K562 (cell line): ENCODE data around the gene PON3. TPM values are rescaled to one million over a fixed set of nuclear protein-coding genes. Genes with fewer than 3 reads are reported as not detected.
A peak's percentile ranks its signal among the peaks of the same experiment; 100 is the strongest.

ENCODE experiments used
- ARHGAP35 ChIP-seq: fragments of 450-650 bp; IDR thresholded peaks from 2 replicates; pipeline ENCODE4 v1.6.1; 2018; ENCODE audit not compliant: partially characterized antibody
- ARID1B ChIP-seq: fragments of 450-650 bp; IDR thresholded peaks from 2 replicates; pipeline ENCODE4 v1.6.1; 2016; ENCODE audit warnings: antibody characterized with exemption, mild to moderate bottlenecking, inconsistent platforms
- ATF7 ChIP-seq: fragments of 450-650 bp; IDR thresholded peaks from 2 replicates; pipeline ENCODE4 v1.7.1; 2014; ENCODE audit warnings: mild to moderate bottlenecking, moderate library complexity
- CTCFL ChIP-seq: IDR thresholded peaks from 2 replicates; pipeline ENCODE4 v1.6.1; 2011; ENCODE audit warnings: borderline replicate concordance, low read depth, mild to moderate bottlenecking, moderate library complexity, low read length; ENCODE audit not compliant: insufficient read depth, poor library complexity, severe bottlenecking
- E2F6 ChIP-seq, 2 experiments: IDR thresholded peaks; 2 replicates each; pipeline ENCODE4 v1.6.1; 2011; ENCODE audit warnings: borderline replicate concordance in 1 of 2, control low read depth in 1 of 2, low read depth in 1 of 2, low read length in 1 of 2, mild to moderate bottlenecking in 1 of 2, mixed read lengths in 1 of 2, moderate library complexity in 1 of 2; ENCODE audit not compliant: insufficient read depth in 1 of 2, insufficient read length in 1 of 2, poor library complexity in 1 of 2, severe bottlenecking in 1 of 2; ENCODE audit errors: extremely low read depth in 1 of 2
- EP400 ChIP-seq: fragments of 450-650 bp; IDR thresholded peaks from 2 replicates; pipeline ENCODE4 v1.6.1; 2017; ENCODE audit warnings: antibody characterized with exemption, mild to moderate bottlenecking, moderate library complexity
- FOXJ2 ChIP-seq: fragments of 200-800 bp; sonication (Bioruptor generic); IDR thresholded peaks from 2 replicates; pipeline ENCODE4 v1.6.1; 2016; ENCODE audit warnings: missing genetic modification characterization, missing compliant biosample characterization
- HDAC1 ChIP-seq, 2 experiments: fragments of 450-650 bp; IDR thresholded peaks; 2 replicates each; pipeline ENCODE4 v1.6.1; 2016 to 2017; ENCODE audit warnings: inconsistent platforms in 1 of 2, mild to moderate bottlenecking in 1 of 2, moderate library complexity in 1 of 2
- HMG20A ChIP-seq: fragments of 450-650 bp; formaldehyde crosslinking; conservative IDR thresholded peaks from 2 replicates; pipeline ENCODE4 v1.4.0; 2020; ENCODE audit warnings: mild to moderate bottlenecking, mixed read lengths
- IRF9 ChIP-seq: fragments of 450-650 bp; IDR thresholded peaks from 2 replicates; pipeline ENCODE4 v1.6.1; 2016; ENCODE audit warnings: missing biosample characterization, missing genetic modification characterization
- KDM5B ChIP-seq: fragments of 200-600 bp; sonication (generic); IDR thresholded peaks from 2 replicates; pipeline ENCODE4 v1.6.1; 2012; ENCODE audit warnings: low read depth, mild to moderate bottlenecking, moderate library complexity, low read length, control low read depth, inconsistent platforms; ENCODE audit not compliant: insufficient replicate concordance
- PKNOX1 ChIP-seq: fragments of 450-650 bp; IDR thresholded peaks from 2 replicates; pipeline ENCODE4 v1.6.1; 2016
- RBBP5 ChIP-seq: fragments of 200-600 bp; sonication (generic); IDR thresholded peaks from 2 replicates; pipeline ENCODE4 v1.6.1; 2012; ENCODE audit warnings: borderline replicate concordance, mild to moderate bottlenecking, low read length, control low read depth, inconsistent platforms; ENCODE audit not compliant: insufficient read depth, poor library complexity, severe bottlenecking
- RHOXF2B ChIP-seq: fragments of 250-450 bp; sonication (Bioruptor Pico); conservative IDR thresholded peaks from 2 replicates; pipeline ENCODE4 v1.5.1; 2021
- SMAD3 ChIP-seq: fragments of 450-650 bp; formaldehyde crosslinking; conservative IDR thresholded peaks from 2 replicates; pipeline ENCODE4 v1.4.0; 2020; ENCODE audit warnings: mild to moderate bottlenecking
- SP1 ChIP-seq: sonication (generic); formaldehyde crosslinking; IDR thresholded peaks from 2 replicates; pipeline ENCODE4 v1.8.1; 2022; ENCODE audit warnings: mild to moderate bottlenecking, missing genetic modification reagents
- TAL1 ChIP-seq: fragments of 450-650 bp; IDR thresholded peaks from 2 replicates; pipeline ENCODE4 v1.6.1; 2016; ENCODE audit warnings: mild to moderate bottlenecking
- TBP ChIP-seq: optimal IDR thresholded peaks from 2 replicates; pipeline ENCODE3; 2011; ENCODE audit warnings: low read depth, low read length, improper control_type of control experiment
- TCF3 ChIP-seq: sonication (generic); formaldehyde crosslinking; IDR thresholded peaks from 2 replicates; pipeline ENCODE4 v1.4.0; 2020; ENCODE audit warnings: mild to moderate bottlenecking, missing genetic modification reagents
- ZC3H4 ChIP-seq: sonication (generic); formaldehyde crosslinking; IDR thresholded peaks from 2 replicates; pipeline ENCODE4 v1.9.0; 2021; ENCODE audit warnings: missing genetic modification reagents, borderline replicate concordance
- ZNF561 ChIP-seq: fragments of 450-650 bp; formaldehyde crosslinking; conservative IDR thresholded peaks from 2 replicates; pipeline ENCODE4 v1.4.0; 2020; ENCODE audit warnings: mild to moderate bottlenecking, moderate library complexity
- polyA plus RNA-seq, 8 experiments: library from polyadenylated mRNA; depleted of rRNA in 4 of 8; stranded (reverse) in 5 of 8; unstranded in 3 of 8; fragments of >200 nt; fragmentation: Nextera tagmentation in 2 of 8; fragmentation: Illumina TruSeq in 1 of 8; extraction: Ambion mirVana in 2 of 8; extraction: Trizol in 1 of 8; gene quantifications; 2 replicates each; pipeline versions ENCODE4 v1.2.1 to v1.2.3, GENCODE V29; 2011 to 2014; ENCODE audit warnings: inconsistent platforms in 1 of 8, missing spikeins in 1 of 8
- total RNA-seq, 7 experiments: library from RNA; depleted of rRNA in 6 of 7; stranded (reverse); fragments of >200 nt in 6 of 7; fragmentation: Illumina TruSeq in 2 of 7; extraction: Trizol in 2 of 7; gene quantifications; 2 replicates each; pipeline versions ENCODE4 v1.2.1 to v1.2.3, GENCODE V29; 2011 to 2021; ENCODE audit warnings: low replicate concordance in 1 of 7

The PON3 gene
- total and polyA plus RNA-seq, 9 of the 15 experiments (the other 6 are each of a cell fraction or from before 2014, with no cell fraction given), result 0.15 to 0.38 (median 0.18) TPM; not detected in 6

DNA sequence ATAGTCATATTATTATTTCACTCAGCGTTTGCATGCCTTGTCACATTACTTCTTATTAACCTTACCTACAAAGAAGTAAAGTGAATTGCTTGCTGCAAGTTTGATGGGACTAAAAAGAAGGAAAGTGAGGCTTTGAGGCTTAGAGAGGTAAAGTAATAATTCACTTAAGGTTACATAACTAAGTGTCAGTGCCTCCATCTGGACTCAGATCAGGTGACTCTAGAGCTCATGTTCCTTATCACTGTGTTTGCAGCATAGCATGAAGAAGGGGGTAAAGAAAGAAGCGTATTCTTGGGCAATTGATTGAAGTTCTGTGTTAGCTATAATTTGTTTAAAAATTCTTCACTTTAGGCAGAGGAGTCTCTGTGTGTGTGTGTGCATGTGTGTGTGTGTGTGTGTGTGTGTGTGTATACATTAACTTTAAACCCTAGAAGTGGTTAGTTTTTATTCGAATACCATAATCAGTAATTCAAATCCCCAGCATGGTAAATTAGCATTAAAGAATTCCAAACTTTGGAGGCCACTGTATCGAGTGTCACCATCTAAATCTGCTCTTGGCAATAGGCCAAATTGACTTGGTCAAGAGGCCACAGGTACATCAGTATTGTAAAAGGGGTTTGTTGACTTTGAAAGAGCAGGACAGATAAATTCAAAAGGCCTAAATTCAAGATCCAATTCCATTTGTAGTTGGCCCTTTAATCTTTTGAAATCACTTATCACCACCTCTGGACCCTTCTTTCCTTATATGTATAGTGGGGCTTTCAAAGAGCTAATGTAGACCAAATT lies 2.2 kb upstream of the PON3 start (continued):
- no peak for TF ChIP-seq TBP
- TF ChIP-seq HMG20A (CRISPR knock-in tag), result no peak
- no peak for TF ChIP-seq RHOXF2B
- no peak for TF ChIP-seq ARHGAP35
- TF ChIP-seq HDAC1 (IDR thresholded peaks at IDR 0.05), result no peak
- no peak for TF ChIP-seq ATF7
- TF ChIP-seq ZC3H4 (CRISPR knock-in tag), result no peak
- 0 out of 2 replicates have a peak, but pooled peaks have one; percentile 16 for TF ChIP-seq TCF3
- no peak for TF ChIP-seq SMAD3 (CRISPR knock-in tag)
- TF ChIP-seq RBBP5, result no peak
- TF ChIP-seq EP400, result no peak
- no peak for TF ChIP-seq E2F6 (IDR thresholded peaks at IDR 0.05; ENCODE audit: borderline replicate concordance in 1 of 2, extremely low read depth in 1 of 2, insufficient read depth in 1 of 2, insufficient read length in 1 of 2, low read depth in 1 of 2, low read length in 1 of 2, poor library complexity in 1 of 2, severe bottlenecking in 1 of 2)
- TF ChIP-seq FOXJ2 (tag), result 0 out of 2 replicates have a peak, but pooled peaks have one; percentile 23
- TF ChIP-seq ARID1B, result peak; percentile 24
- peak; percentile 68 for TF ChIP-seq PKNOX1
- no peak for TF ChIP-seq KDM5B
- TF ChIP-seq TAL1, result no peak
- TF ChIP-seq SP1 (CRISPR knock-in tag), result no peak
- TF ChIP-seq CTCFL, result no peak
- no peak for TF ChIP-seq IRF9 (tag)
- TF ChIP-seq ZNF561 (CRISPR knock-in tag), result no peak
